Measurements from ENCODE around the gene PCNX3.

Gene PCNX3

DNA sequence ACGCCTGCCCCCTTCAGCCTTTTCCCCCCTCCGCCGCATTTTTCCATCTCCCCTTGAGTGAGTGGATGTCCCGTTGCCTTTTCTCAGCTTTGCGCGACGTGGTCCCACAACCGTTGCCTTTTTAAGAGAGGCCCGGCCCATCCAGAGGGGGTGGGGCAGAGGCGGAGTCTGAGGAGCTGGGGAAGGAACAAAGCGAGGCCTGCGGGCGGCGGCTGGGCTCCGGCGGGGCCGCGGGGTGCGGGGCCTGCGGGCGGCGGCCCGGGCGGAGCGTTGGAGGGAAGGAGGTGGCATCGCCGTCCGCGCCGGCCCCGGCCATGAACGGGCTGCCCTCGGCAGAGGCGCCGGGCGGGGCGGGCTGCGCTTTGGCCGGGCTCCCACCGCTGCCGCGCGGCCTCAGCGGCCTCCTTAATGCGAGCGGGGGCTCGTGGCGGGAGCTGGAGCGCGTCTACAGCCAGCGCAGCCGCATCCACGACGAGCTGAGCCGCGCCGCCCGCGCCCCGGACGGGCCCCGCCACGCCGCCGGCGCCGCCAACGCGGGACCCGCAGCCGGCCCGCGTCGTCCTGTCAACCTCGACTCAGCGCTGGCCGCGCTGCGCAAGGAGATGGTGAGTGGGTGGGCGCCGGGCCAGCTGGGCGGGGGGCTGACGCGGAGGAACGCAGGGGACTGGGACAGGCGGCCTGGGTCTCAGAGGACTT lies 43.1 kb upstream of the PCNX3 start, which contains the start of gene FAM89B:
TSS of gene FAM89B (plus strand) at position 183 of the 696 bp plus-strand sequence. CDS start at position 315, 132 bp downstream.
- DNase-seq (ENCODE audit: low read depth), result no peak

DNA sequence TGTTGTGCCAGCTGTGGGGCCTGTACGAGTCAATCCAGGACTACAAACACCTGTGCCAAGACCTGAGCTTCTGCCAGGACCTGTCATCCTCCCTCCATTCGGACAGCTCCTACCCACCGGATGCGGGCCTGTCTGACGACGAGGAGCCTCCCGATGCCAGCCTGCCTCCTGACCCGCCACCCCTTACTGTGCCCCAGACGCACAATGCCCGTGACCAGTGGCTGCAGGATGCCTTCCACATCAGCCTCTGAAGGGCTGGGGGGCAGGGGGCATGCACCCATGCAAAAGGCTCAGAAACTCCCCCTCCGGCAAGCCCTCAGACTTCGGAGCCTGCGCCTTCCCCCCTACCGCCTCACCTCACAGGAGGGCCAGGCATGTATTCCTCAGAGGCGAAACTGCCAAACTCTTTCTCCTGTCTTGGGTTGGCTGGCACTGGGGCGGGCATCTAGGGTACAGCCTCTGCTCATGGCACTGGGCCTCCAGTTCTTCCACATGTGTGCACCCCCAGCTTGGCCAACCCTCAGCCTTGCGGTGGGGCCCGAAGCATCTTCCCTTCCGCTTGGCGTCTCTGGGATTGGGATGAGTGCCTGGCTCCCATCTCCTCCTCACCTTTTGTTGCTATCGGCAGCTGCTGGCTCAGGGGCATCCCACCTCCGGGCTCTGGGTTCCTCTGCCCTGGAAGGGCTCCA lies 42.0 kb upstream of the PCNX3 start:
- TF ChIP-seq, protein P1, sequence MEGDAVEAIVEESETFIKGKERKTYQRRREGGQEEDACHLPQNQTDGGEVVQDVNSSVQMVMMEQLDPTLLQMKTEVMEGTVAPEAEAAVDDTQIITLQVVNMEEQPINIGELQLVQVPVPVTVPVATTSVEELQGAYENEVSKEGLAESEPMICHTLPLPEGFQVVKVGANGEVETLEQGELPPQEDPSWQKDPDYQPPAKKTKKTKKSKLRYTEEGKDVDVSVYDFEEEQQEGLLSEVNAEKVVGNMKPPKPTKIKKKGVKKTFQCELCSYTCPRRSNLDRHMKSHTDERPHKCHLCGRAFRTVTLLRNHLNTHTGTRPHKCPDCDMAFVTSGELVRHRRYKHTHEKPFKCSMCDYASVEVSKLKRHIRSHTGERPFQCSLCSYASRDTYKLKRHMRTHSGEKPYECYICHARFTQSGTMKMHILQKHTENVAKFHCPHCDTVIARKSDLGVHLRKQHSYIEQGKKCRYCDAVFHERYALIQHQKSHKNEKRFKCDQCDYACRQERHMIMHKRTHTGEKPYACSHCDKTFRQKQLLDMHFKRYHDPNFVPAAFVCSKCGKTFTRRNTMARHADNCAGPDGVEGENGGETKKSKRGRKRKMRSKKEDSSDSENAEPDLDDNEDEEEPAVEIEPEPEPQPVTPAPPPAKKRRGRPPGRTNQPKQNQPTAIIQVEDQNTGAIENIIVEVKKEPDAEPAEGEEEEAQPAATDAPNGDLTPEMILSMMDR (IDR thresholded peaks at IDR 0.05; ENCODE audit: control insufficient read depth, insufficient read depth, low read depth, low read length, missing control alignments), result no peak
- no peak for DNase-seq (ENCODE audit: low read depth)
- H3K4me3 ChIP-seq (ENCODE audit: control insufficient read depth, low read depth, low read length), result peak overlapping the region; percentile 96

More for the DNA sequence above, 43.1 kb upstream of the PCNX3 start, which contains the start of gene FAM89B:
- TF ChIP-seq, protein P1 (IDR thresholded peaks at IDR 0.05; ENCODE audit: control insufficient read depth, insufficient read depth, low read depth, low read length, missing control alignments), result no peak
- peak within 1 kb of the TSS; percentile 96 for H3K4me3 ChIP-seq (ENCODE audit: control insufficient read depth, low read depth, low read length)

DNA sequence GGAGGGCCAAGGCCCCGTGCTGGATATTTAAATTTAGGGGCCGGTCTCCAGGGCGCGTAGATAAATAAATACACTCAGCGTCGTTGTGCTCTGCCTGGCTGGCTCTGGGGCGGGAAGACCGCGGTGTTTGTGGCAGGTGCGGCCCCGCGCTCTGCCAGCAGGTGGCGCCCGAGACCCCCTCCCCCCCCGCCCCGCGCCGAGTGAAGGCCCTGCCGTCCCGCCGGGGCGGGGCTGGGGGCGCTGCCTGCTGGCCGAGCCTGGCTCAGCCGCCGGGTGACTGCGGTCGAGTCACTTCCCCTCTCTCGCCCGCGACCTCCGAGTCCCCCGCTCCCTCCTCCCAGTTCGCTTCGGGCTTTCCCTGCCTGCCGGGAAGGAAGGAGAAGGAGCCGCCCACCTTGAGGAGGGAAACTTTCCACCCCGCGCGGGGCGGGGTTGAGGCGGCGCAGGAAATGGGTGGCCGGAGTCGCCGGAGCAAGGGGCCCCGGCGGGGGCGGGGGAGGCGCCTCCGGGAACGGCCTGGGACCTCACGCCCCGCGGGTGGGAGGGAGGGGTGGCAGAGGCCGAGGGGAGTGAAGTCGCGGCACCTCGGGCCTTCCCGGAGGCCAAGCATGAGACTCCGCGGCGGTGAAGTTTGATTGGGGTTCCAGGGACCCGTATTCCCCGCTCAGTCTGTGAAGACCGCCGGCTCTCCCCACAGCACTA lies 41.3 kb upstream of the PCNX3 start:
- H3K4me3 ChIP-seq (ENCODE audit: control insufficient read depth, low read depth, low read length), result peak overlapping the region; percentile 96
- TF ChIP-seq, protein P1 (IDR thresholded peaks at IDR 0.05; ENCODE audit: control insufficient read depth, insufficient read depth, low read depth, low read length, missing control alignments), result peak; percentile 63
- peak; percentile 75 for DNase-seq (ENCODE audit: low read depth)

DNA sequence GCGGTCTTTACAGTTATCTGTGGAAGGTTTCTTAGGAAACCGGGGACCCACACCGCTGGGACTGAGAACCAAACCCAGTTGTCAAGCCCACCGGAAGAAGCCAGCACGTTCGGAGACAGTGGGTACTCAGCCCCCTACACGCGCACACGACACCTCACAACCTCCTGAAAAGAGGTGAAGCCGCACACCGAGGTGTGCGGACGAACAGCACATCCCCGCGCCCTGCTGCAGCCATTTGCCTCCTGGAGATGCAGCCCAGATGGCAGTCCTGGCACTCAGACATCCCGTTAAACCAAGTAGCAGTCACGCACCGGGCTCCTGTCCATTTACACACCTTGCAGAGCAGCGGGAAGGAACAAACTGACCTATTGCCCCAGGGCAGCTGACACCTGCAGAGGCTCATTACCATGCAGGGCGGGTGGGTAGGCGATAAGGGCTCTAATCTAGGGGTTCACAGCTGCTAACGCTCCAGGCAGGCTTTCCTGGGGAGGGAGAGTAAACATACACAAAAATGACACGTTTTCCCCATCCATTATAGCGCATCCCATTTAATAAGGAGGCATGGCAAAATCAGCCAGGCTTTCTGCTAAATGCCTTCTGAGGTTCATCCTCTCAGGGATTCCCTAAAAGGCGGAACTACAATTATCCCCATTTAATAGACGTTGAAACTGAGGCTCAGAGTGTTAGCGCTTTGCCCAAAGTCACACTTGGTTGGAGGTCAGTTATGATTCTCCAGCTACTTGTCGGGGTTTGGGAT lies 40.6 kb upstream of the PCNX3 start:
- peak overlapping the region; percentile 86 for H3K4me3 ChIP-seq (ENCODE audit: control insufficient read depth, low read depth, low read length)
- TF ChIP-seq, protein P1 (IDR thresholded peaks at IDR 0.05; ENCODE audit: control insufficient read depth, insufficient read depth, low read depth, low read length, missing control alignments), result no peak
- DNase-seq (ENCODE audit: low read depth), result no peak

DNA sequence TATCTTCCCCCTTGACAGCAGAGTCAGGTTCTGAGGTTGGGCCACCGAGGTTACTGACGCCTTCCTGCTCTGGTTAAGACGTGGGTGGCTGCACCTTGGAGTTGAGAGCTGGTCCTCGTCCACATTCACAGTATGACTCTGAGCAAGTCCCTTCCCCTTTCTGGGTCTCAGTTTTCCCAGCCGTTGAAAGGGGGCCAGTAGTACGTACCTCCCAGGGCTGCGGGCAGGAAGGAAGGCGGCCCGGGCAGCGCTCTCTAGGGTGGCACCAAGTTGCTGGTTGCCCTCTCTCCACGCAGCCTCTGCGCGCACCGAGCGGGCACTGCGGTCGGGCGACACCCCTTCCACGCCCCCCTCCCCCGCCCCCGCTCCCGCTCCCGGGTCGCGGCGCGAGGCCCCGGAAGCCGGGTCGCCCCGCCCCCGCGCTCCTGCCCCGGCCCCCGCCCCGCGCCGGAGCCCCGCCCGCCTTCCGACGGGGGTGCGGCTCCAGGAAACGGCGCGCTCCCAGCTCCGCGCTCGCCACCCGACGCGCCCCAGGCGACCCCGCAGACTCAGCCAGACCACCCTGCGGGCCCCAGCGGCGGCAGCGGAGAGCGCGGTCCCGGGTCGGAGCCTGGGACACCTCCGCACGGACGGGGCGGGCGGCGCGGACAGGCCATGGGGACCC lies 39.9 kb upstream of the PCNX3 start, which contains the start of gene EHBP1L1:
TSS of gene EHBP1L1 (plus strand) at position 486 of the 664 bp plus-strand sequence. CDS start 250 bp downstream, outside the sequence.
- DNase-seq (ENCODE audit: low read depth), result no peak
- TF ChIP-seq, protein P1 (IDR thresholded peaks at IDR 0.05; ENCODE audit: control insufficient read depth, insufficient read depth, low read depth, low read length, missing control alignments), result no peak
- H3K4me3 ChIP-seq (ENCODE audit: control insufficient read depth, low read depth, low read length), result peak within 1 kb of the TSS; percentile 86

Data from AG09309 (cell line).